A673 (cell line): ENCODE data around the gene SKI. TPM values are rescaled to one million over a fixed set of nuclear protein-coding genes. Genes with fewer than 3 reads are reported as not detected.

Source experiments
- BruUV-seq: library from RNA; stranded (reverse); fragments of 400-500 nt; replicated peaks from 2 replicates; lab custom pipeline; 2021; lab: Mats Ljungman, UMichigan
- CTCF ChIA-PET: fragments of 300-600 bp; sonication (Branson Sonifier 250); formaldehyde crosslinking; loops from one replicate; lab custom pipeline; 2022; ENCODE audit warnings: antibody characterized with exemption; lab: Charles Lee
- POLR2A ChIA-PET: fragments of 300-600 bp; sonication (Branson Sonifier 250); formaldehyde crosslinking; loops from one replicate; lab custom pipeline; 2022; ENCODE audit warnings: antibody characterized with exemption; ENCODE audit not compliant: low non-redundant PET; lab: Charles Lee
- DNase-seq: peaks from one replicate; pipeline ENCODE4 v3.0.0-alpha.2; 2015; ENCODE audit warnings: low spot score
- H3K27ac ChIP-seq: fragments of 200-600 bp; sonication (generic); 2 replicates; pipeline ENCODE4 v1.5.1; 2016; ENCODE audit warnings: mixed run types, low read depth, mild to moderate bottlenecking, mixed read lengths, antibody characterized with exemption, low read length; ENCODE audit not compliant: poor library complexity, severe bottlenecking
- H3K27me3 ChIP-seq: fragments of 200-600 bp; sonication (generic); replicated peaks from 2 replicates; pipeline ENCODE4 v1.6.1; 2017; ENCODE audit warnings: mixed run types, low read depth, mild to moderate bottlenecking, mixed read lengths, antibody characterized with exemption, low read length; ENCODE audit not compliant: insufficient read depth, poor library complexity
- H3K36me3 ChIP-seq: fragments of 200-600 bp; sonication (generic); 2 replicates; pipeline ENCODE4 v1.6.1; 2016; ENCODE audit warnings: mixed run types, mild to moderate bottlenecking, mixed read lengths, antibody characterized with exemption, low read length; ENCODE audit not compliant: insufficient read depth, poor library complexity, severe bottlenecking
- H3K4me1 ChIP-seq: fragments of 200-600 bp; sonication (generic); 2 replicates; pipeline ENCODE4 v1.6.1; 2017; ENCODE audit warnings: mixed run types, mild to moderate bottlenecking, mixed read lengths, antibody characterized with exemption, low read length; ENCODE audit not compliant: insufficient read depth, poor library complexity, severe bottlenecking
- H3K4me3 ChIP-seq: fragments of 200-600 bp; sonication (generic); 2 replicates; pipeline ENCODE4 v1.5.1; 2016; ENCODE audit warnings: low read depth, mixed run types, mild to moderate bottlenecking, mixed read lengths, low read length; ENCODE audit not compliant: poor library complexity, severe bottlenecking
- H3K9me3 ChIP-seq: fragments of 200-600 bp; sonication (generic); 2 replicates; pipeline ENCODE4 v1.6.1; 2016; ENCODE audit warnings: mixed run types, low read depth, mild to moderate bottlenecking, mixed read lengths, antibody characterized with exemption, low read length; ENCODE audit not compliant: poor library complexity, severe bottlenecking
- EZH2 ChIP-seq: fragments of 200-600 bp; sonication (generic); IDR thresholded peaks from 2 replicates; pipeline ENCODE4 v1.6.1; 2017; ENCODE audit warnings: borderline replicate concordance, low read depth, mild to moderate bottlenecking, mixed read lengths, antibody characterized with exemption, low read length; ENCODE audit not compliant: poor library complexity, severe bottlenecking
- intact Hi-C: fragments of 100-400 bp; cut with micrococcal nuclease; formaldehyde crosslinking; loops from one replicate; pipeline ENCODE4 v1.10.0; 2022; ENCODE audit not compliant: unreplicated experiment
- total RNA-seq: library from RNA; stranded (reverse); gene quantifications from 2 replicates; pipeline ENCODE4 v1.2.3, GENCODE V29; 2021
- TF ChIP-seq, protein P1 (sequence below): fragments of 300-800, 200-600 bp; sonication (generic); conservative IDR thresholded peaks from 2 replicates; pipeline ENCODE4 v1.5.1; 2017; ENCODE audit warnings: low read depth, mild to moderate bottlenecking, antibody characterized with exemption, low read length, moderate library complexity, mixed read lengths

Gene SKI
- total RNA-seq, 1 experiment from 2014 or later: 88.1 TPM

DNA sequence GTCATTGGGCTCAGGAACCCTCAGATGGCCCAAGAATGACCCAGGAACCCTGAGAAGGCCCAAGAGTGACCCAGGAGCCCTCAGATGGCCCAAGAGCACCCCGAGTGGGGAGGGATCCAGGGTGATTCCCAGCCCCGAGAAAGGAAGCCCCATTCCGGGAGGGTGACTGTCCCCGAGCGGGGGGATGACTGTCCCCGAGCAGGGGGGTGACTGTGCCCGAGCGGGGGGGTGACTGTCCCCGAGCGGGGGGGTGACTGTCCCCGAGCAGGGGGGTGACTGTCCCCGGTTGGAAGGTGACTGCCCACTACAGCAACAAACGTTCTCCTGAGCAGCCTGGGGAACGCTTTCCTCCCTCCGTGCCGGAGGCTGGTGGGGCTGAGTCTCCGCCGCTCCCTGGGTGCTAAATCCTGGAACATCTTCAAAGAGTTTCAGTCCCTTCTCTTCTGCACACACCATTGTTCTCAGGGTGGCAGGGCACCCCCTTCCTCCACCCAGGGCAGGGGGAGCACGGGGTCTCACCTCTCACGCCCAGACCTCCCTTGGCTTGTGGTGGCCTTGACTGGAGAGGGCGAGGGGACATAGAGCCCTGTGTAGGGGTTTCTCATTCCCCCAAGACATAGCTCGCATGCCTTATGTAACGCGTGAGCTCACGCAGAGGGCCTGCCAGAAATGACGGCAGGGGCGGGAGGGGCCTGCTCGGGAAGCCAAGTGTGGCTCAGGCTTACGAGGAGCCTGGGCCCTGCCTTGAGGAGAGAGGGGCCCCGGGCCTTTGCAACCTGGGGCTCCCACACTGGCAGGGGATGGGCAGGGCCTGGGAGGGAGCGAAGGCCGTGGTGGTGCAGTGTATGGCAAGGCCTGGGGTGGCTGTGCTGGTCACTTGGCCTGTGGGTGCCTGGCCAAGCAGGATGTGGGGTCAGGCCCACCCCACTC, 14.3 kb upstream of the SKI start:
- ChIA-PET CTCF (no interaction called here), POLR2A (no interaction called here)
- DNase-seq: no peak
- no peak overlapping the region for H3K4me3 ChIP-seq
- no TSS peak for BruUV-seq
- no peaks in the 10 kb centered on the region for H3K9me3 ChIP-seq
- no peaks in the 10 kb centered on the region for H3K27me3 ChIP-seq
- intact Hi-C loops: no loop called here
- peak overlapping the region; percentile 94 for H3K27ac ChIP-seq
- no peaks in the 10 kb centered on the region for H3K36me3 ChIP-seq
- peaks cover 28% of the 10 kb centered on the region for H3K4me1 ChIP-seq
- TF ChIP-seq EZH2: no peak
- TF ChIP-seq, protein P1, sequence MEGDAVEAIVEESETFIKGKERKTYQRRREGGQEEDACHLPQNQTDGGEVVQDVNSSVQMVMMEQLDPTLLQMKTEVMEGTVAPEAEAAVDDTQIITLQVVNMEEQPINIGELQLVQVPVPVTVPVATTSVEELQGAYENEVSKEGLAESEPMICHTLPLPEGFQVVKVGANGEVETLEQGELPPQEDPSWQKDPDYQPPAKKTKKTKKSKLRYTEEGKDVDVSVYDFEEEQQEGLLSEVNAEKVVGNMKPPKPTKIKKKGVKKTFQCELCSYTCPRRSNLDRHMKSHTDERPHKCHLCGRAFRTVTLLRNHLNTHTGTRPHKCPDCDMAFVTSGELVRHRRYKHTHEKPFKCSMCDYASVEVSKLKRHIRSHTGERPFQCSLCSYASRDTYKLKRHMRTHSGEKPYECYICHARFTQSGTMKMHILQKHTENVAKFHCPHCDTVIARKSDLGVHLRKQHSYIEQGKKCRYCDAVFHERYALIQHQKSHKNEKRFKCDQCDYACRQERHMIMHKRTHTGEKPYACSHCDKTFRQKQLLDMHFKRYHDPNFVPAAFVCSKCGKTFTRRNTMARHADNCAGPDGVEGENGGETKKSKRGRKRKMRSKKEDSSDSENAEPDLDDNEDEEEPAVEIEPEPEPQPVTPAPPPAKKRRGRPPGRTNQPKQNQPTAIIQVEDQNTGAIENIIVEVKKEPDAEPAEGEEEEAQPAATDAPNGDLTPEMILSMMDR: no peak

DNA sequence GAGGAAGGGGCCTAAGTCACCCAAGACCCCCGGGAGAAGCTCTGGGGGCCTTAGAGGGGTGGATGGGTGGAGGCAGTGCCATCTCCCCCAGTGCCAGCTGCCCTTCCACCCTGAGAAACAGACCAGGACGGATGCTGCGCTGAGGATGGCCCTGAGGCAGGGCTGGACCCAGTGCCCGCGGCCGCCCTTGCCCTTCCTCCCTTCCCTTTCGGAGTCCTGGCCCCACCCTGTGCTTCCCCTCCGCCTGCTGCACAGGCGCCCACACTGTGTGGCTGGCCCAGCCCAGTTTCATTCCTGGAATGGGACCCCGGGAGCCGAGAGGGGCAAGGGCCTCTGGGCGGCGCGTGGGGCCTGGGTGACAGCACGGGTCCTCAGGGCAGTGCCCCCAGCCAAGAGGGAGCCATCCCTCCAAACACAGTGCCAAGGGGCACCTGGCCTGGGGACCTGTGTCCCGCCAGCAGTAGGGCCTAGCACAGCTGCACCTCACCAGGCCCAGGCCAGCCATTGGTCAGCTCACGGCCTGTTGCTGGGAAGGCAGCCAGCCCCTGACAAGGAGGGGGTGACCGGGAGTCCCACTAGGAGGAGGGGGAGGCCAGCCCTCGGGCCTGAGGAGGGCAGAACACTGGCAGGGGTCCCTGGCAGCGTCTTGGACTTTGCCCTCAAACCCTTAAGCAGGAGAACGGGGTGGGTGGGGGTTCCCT, 13.4 kb upstream of the SKI start:
- POLR2A ChIA-PET: no interaction called here
- H3K27me3 ChIP-seq: no peaks in the 10 kb centered on the region
- CTCF ChIA-PET: no interaction called here
- H3K4me1 ChIP-seq: peaks cover 26% of the 10 kb centered on the region
- intact Hi-C loops: no loop called here
- H3K36me3 ChIP-seq: no peaks in the 10 kb centered on the region
- TF ChIP-seq, protein P1: no peak
- no peak for TF ChIP-seq EZH2
- no peak for DNase-seq
- H3K4me3 ChIP-seq: no peak overlapping the region
- no peaks in the 10 kb centered on the region for H3K9me3 ChIP-seq
- H3K27ac ChIP-seq: peak overlapping the region; percentile 94
- no TSS peak for BruUV-seq

DNA sequence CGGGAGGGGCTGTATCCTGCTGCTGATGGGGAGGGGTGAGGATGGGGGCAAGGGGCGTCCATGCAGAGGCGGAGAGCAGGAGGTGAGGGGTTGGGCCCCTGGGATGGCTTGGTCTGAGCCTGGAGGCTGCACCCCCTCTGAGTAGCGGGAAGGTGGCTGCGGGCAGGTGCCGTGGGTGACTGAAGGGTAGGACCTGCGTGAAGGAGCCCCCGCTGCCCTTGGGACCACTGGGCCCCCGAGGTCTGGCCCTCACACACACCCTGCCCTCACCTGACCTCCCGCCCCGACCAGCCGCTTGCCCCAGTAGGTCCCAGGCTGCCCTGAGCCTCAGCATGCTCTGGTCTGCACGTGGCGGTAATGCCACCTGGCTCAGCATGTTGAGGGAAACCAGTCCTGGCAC, 12.8 kb upstream of the SKI start:
- intact Hi-C loops: no loop called here
- BruUV-seq: no TSS peak
- ChIA-PET CTCF (no interaction called here), POLR2A (no interaction called here)
- H3K36me3 ChIP-seq: no peaks in the 10 kb centered on the region
- no peak for DNase-seq
- no peak overlapping the region for H3K4me3 ChIP-seq
- H3K27me3 ChIP-seq: no peaks in the 10 kb centered on the region
- no peaks in the 10 kb centered on the region for H3K9me3 ChIP-seq
- H3K27ac ChIP-seq: no peak overlapping the region
- TF ChIP-seq, protein P1: no peak
- no peak for TF ChIP-seq EZH2
- H3K4me1 ChIP-seq: peaks cover 26% of the 10 kb centered on the region
